ENCODE measurements around the gene CEP57L1.

CEP57L1 gene

DNA sequence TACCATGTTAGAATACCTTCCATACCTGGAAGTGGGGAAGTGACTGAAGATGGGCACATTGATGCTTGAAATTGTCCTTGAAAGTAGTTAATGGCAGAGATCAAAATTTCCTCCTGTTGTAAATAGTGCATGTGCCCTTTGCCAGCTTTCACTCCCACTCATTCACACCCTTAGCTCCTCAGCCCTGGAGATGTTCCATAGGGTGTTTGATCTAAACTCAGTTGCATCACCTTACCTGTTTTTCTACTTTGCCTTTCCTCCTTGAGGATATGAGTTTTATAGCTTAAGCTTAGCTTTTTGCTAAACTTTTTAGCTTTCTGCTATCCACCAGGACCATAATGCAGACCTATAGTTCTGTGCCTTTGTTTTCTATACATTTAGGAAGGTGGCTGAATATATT, 69.0 kb downstream of the CEP57L1 start:
- H3K4me2 ChIP-seq = no peak overlapping the region
- no peaks in the 10 kb centered on the region for H3K4me1 ChIP-seq (ENCODE audit: low read depth, poor library complexity, severe bottlenecking)
- H3K9ac ChIP-seq = no peak overlapping the region
- H3K4me3 ChIP-seq (IDR thresholded peaks at IDR 0.05; ENCODE audit: insufficient read depth, low read depth, low read length) = no peak overlapping the region
- no peaks in the 10 kb centered on the region for H3K27me3 ChIP-seq (ENCODE audit: insufficient read depth, low read depth)
- H3K79me2 ChIP-seq (ENCODE audit: insufficient read depth, low read depth) = no peaks in the 10 kb centered on the region
- TF ChIP-seq, protein P1, sequence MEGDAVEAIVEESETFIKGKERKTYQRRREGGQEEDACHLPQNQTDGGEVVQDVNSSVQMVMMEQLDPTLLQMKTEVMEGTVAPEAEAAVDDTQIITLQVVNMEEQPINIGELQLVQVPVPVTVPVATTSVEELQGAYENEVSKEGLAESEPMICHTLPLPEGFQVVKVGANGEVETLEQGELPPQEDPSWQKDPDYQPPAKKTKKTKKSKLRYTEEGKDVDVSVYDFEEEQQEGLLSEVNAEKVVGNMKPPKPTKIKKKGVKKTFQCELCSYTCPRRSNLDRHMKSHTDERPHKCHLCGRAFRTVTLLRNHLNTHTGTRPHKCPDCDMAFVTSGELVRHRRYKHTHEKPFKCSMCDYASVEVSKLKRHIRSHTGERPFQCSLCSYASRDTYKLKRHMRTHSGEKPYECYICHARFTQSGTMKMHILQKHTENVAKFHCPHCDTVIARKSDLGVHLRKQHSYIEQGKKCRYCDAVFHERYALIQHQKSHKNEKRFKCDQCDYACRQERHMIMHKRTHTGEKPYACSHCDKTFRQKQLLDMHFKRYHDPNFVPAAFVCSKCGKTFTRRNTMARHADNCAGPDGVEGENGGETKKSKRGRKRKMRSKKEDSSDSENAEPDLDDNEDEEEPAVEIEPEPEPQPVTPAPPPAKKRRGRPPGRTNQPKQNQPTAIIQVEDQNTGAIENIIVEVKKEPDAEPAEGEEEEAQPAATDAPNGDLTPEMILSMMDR (conservative IDR thresholded peaks at IDR 0.05; ENCODE audit: low read depth, low read length) = no peak
- H2AFZ ChIP-seq (ENCODE audit: low read depth) = no peak overlapping the region
- H3K36me3 ChIP-seq (ENCODE audit: insufficient read depth) = no peaks in the 10 kb centered on the region
- no peak overlapping the region for H3K27ac ChIP-seq
- H4K20me1 ChIP-seq (ENCODE audit: insufficient read depth) = no peaks in the 10 kb centered on the region

GRCh38 chr6:109165392-109165974, 70.2 kb downstream of the CEP57L1 start:
- H3K36me3 ChIP-seq (ENCODE audit: insufficient read depth) = no peaks in the 10 kb centered on the region
- no peak overlapping the region for H3K4me2 ChIP-seq
- H3K27me3 ChIP-seq (ENCODE audit: insufficient read depth, low read depth) = no peaks in the 10 kb centered on the region
- H4K20me1 ChIP-seq (ENCODE audit: insufficient read depth) = no peaks in the 10 kb centered on the region
- no peak overlapping the region for H3K4me3 ChIP-seq (IDR thresholded peaks at IDR 0.05; ENCODE audit: insufficient read depth, low read depth, low read length)
- H3K9ac ChIP-seq = no peak overlapping the region
- no peak overlapping the region for H2AFZ ChIP-seq (ENCODE audit: low read depth)
- no peak overlapping the region for H3K27ac ChIP-seq
- no peaks in the 10 kb centered on the region for H3K79me2 ChIP-seq (ENCODE audit: insufficient read depth, low read depth)
- TF ChIP-seq, protein P1 (conservative IDR thresholded peaks at IDR 0.05; ENCODE audit: low read depth, low read length) = no peak
- H3K4me1 ChIP-seq (ENCODE audit: low read depth, poor library complexity, severe bottlenecking) = no peaks in the 10 kb centered on the region

DNA sequence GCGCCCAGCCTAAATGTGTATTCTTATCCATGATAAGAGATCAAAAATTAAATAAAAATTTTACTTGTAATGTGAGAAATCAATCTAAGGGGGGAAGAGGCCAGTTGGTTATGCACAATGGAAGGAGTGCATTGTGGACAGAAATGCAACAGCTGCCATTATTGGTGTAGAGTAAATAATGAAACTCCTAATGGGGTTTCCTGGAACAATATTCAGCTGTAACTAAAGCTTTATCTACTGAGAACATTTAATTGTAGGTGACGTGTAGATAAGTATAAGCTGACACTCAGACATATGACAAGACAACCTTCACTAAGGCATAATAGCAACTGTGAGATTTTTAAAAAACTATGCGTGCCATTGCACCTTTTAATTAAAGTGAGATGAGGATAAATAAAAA, 71.4 kb downstream of the CEP57L1 start:
- TF ChIP-seq, protein P1 (conservative IDR thresholded peaks at IDR 0.05; ENCODE audit: low read depth, low read length) = no peak
- H3K4me1 ChIP-seq (ENCODE audit: low read depth, poor library complexity, severe bottlenecking) = no peaks in the 10 kb centered on the region
- no peak overlapping the region for H3K4me2 ChIP-seq
- H4K20me1 ChIP-seq (ENCODE audit: insufficient read depth) = no peaks in the 10 kb centered on the region
- H3K9ac ChIP-seq = no peak overlapping the region
- no peak overlapping the region for H3K27ac ChIP-seq
- H3K36me3 ChIP-seq (ENCODE audit: insufficient read depth) = no peaks in the 10 kb centered on the region
- H3K4me3 ChIP-seq (IDR thresholded peaks at IDR 0.05; ENCODE audit: insufficient read depth, low read depth, low read length) = no peak overlapping the region
- no peak overlapping the region for H2AFZ ChIP-seq (ENCODE audit: low read depth)
- H3K79me2 ChIP-seq (ENCODE audit: insufficient read depth, low read depth) = no peaks in the 10 kb centered on the region
- no peaks in the 10 kb centered on the region for H3K27me3 ChIP-seq (ENCODE audit: insufficient read depth, low read depth)

DNA sequence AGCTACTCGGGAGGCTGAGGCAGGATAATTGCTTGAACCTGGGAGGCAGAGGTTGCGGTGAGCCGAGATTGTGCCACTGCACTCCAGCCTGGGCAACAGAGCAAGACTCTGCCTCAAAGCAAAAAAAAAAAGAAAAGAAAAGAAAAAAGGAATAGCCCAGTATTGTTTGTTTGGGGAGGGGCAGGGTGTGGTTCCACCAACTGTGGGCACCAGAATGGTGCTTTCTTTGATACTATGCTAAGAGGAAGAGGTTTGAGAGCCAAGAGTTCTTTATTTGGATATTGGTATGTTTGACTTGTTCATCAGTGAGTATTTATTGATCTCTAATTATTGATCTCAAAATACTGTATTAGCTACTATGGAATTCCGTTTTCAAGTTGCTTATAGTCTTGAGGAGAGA, 72.3 kb downstream of the CEP57L1 start:
- no peaks in the 10 kb centered on the region for H4K20me1 ChIP-seq (ENCODE audit: insufficient read depth)
- H3K4me2 ChIP-seq = no peak overlapping the region
- no peaks in the 10 kb centered on the region for H3K79me2 ChIP-seq (ENCODE audit: insufficient read depth, low read depth)
- H3K36me3 ChIP-seq (ENCODE audit: insufficient read depth) = no peaks in the 10 kb centered on the region
- H3K4me1 ChIP-seq (ENCODE audit: low read depth, poor library complexity, severe bottlenecking) = no peaks in the 10 kb centered on the region
- H3K9ac ChIP-seq = no peak overlapping the region
- H2AFZ ChIP-seq (ENCODE audit: low read depth) = no peak overlapping the region
- H3K27ac ChIP-seq = no peak overlapping the region
- TF ChIP-seq, protein P1 (conservative IDR thresholded peaks at IDR 0.05; ENCODE audit: low read depth, low read length) = no peak
- H3K27me3 ChIP-seq (ENCODE audit: insufficient read depth, low read depth) = no peaks in the 10 kb centered on the region
- no peak overlapping the region for H3K4me3 ChIP-seq (IDR thresholded peaks at IDR 0.05; ENCODE audit: insufficient read depth, low read depth, low read length)

All from KMS-11 (cell line).